Frontal cortex (tissue), 4 donors: ENCODE data around the gene LPCAT1. TPM values are rescaled to one million over a fixed set of nuclear protein-coding genes. Genes with fewer than 3 reads are reported as not detected.
A peak's percentile ranks its signal among the peaks of the same experiment; 100 is the strongest.
"Not testable (repeated sequence)": the region's sequence is repeated elsewhere in the genome, so short reads cannot be mapped to it uniquely, and the experiment has no call there.

Source experiments
- DNase-seq, 2 donors: peaks; one replicate each; pipeline ENCODE4 v3.0.0; 2012; ENCODE audit warnings: low spot score in 2 of 2
- FAIRE-seq: peaks from 2 replicates; lab custom pipeline; 2012; peaks lifted over from hg19 to GRCh38; lab: Jason Lieb, UNC
- total RNA-seq: library from RNA; depleted of rRNA; stranded (reverse); fragments of >200 nt; gene quantifications from one replicate; pipeline ENCODE4 v1.2.3, GENCODE V29; 2014
- donor health status: control.
- donor health status: control.
- donor health status: control.

LPCAT1 gene
- total RNA-seq, 1 donor from 2014 or later = 127 TPM

GRCh38 chr5:1511651-1512540, 11.9 kb downstream of the LPCAT1 start:
- FAIRE-seq (no peak), DNase-seq (peak in 1 of 2 donors; percentile 58)

DNA sequence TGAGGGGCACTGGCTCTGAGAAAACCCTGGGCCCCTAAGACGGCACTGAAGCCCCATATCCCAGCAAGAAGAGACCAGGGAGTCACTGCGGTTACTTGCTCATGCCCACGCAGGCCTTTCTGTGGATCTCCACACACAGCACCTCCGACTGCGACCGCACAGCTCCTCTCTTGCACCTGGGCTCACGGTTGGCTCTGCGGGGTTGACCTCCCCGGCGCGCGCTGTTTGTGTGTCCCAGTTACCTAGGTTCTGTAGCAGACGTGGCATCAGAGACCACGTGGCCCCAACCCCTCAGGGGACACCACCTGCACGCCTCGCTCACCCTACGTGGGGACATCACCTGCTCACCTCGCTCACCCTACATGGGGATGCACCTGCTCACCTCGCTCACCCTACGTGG, 12.7 kb downstream of the LPCAT1 start:
- DNase-seq = no peak
- no peak for FAIRE-seq

DNA sequence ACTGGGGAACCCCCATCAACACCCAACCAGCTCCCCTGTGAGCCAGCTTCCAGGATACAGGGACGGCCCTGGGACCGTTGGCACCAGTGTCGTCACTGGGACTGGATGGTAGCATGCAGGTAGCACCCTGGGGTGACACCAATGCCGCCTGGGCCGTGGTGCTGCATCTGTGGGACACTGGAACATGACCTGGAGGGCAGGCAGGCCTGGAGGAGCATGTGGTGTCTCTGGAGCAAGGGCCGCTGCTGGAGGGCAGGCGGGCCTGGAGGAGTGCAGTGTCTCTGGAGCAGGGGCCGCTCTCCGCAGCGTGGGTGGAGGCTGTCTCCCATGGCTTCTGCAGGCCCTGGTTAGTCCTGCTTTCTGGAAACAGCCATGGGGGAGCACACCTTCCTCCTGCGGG, 13.1 kb downstream of the LPCAT1 start:
- FAIRE-seq (no peak), DNase-seq (no peak)

DNA sequence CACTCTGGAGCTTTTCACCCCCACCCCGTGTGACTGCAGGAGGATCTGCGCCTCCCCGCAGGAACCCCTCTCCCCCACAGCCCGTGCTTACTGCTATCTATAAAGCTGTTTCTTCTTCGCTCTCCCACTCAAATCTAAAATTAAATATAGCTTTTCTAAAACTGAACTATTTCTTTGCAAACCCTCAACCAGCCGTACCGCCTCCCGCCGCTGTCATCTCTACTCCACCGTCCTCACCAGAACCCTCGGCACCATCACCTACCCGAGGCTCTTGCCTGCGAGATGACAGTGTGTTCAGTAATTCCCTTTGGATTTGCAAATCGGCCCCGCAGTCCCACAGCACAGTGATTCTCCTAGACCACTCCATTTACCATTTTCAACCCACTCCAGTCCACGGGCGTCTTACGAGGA, 13.6 kb downstream of the LPCAT1 start:
- no peak for FAIRE-seq

GRCh38 chr5:1509346-1510085, 14.2 kb downstream of the LPCAT1 start:
- FAIRE-seq (no peak), DNase-seq (no peak)

More for the DNA sequence above, 13.6 kb downstream of the LPCAT1 start:
- DNase-seq = peak in 1 of 2 donors; percentile 50

DNA sequence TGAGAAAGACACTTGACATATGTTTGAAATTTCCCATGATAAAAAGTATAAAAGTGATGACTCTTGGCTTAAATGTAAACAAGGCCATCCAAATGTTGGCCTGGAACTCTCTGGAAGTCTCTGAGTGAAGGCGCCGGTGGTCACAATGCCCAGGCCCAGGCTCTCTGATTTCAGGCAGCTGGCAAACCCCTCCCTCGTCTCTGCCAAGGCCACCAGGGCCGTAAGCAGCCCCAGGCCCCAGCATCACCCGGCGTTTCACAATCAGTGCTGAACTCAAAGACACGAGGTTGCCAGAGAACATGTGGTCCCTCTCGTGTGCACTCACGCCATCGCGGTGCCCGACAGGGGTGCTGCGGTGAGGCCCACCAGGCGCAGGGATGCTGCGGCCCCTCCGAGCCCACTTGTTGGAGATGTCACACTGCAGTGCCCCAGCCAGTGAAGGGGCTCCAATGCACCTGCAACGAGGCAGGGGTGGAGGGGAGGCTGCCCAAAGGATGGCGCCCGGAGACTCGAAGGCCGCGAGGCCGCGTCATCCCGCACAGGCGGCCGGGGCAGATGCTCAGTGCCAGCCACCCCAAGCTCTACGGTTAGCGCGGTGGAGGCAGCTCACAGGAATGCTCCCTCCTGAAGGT, 15.0 kb downstream of the LPCAT1 start:
- DNase-seq (no peak), FAIRE-seq (no peak)

DNA sequence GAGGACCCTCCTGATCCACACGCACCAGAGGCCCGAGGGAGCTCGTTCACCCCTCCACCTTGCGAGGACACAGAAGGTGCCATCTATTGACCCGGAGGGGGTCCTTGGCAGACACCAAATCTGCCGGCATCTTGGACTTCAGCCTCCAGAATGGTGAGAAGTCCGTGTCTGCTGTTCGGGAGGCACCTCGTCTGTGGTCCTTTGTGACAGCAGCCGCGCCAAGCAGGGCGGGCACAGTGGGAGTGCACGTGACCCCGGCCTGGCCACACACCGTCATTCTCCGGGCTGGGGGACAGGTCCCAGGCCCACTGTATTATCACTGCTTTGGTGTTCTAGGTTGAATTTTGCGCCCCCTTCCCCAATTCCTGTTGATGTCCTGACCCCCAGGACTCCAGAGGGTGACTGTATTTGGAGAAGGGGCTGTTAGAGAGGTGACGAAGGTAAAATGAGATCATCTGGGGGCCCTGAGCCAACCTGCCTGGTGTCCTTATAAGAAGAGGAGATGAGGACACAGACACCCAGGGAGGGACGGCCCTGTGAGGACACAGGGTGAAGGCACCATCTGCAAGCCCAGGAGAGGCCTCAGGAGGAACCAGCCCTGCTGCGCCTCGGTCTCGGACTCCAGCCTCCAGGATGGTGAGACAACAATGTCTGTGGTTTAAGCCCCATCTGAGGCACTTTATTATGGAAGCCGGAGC, 15.7 kb downstream of the LPCAT1 start:
- DNase-seq (no peak), FAIRE-seq (no peak)

DNA sequence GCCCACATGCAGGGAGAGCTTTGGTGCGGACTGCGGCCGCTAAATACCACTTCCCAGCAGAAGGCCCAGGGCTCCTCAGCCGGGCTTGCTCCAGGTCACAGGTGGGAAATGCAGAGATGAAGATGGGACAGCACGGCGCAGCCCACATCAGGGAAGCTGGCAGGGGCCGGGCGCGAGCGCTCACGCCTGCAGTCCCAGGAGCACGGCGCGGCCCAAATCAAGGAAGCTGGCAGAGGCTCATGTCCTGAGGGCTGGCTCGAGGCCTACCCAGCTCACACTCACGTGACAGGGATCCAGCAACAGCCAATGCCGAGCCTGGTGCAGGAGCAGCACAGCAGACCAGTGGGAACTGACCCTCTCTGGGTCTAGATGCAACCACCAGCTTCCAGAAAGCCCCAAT, 16.3 kb downstream of the LPCAT1 start:
- DNase-seq = no peak
- FAIRE-seq = no peak

GRCh38 chr5:1507014-1507375, 16.8 kb downstream of the LPCAT1 start:
- DNase-seq = no peak
- no peak for FAIRE-seq

DNA sequence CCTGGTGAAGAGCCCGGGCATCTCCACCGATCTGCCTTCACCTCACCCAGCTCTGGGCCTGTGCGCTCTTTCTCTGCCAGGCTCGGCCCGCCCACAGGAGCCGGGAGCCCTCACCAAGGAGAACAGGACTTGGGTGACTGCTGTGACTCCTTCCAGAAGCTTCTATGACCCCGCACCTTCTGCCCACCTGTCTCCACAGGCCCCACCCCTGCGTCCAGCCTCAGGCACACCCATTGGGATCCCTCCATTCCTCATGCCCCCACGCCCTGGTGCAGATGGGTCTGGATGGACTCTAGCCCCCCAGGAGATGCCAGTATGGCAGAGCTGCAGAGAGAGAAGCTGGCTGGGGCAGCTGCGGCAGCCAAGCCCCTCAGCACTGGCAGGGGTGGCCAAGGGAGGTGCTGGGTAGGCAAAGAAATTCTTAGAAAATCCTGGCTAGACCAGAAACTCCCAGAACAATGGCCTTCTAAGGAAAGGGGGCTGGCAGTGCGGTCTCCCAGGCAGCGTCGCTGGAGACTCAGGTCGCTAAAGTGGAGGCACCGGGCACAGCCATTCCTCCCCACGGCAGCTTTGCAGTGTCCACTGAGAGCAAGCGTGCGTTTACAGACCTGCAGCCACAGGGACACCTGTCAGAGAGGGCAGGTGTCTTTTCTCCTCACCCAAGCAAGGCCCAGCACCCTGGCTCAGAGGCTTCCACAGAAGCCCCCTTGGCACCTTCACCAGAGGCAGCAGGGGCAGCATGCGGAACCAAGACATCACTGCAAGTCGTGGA, 17.3 kb downstream of the LPCAT1 start:
- DNase-seq (no peak), FAIRE-seq (no peak)

- FAIRE-seq (no peak), DNase-seq (no peak)
These were observed 18.1 kb downstream of the LPCAT1 start for GRCh38 chr5:1505506-1506241.

DNA sequence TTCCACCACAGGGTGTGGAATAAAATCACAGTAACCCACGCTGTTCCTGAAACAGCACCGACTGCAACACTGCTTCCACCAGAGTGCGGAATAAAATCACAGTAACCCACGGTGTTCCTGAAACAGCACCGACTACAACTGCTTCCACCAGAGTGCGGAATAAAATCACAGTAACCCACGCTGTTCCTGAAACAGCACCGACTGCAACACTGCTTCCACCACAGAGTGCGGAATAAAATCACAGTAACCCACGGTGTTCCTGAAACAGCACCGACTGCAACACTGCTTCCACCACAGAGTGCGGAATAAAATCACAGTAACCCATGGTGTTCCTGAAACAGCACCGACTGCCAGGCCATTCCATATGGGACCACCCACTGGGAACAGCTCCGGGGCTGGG, 18.7 kb downstream of the LPCAT1 start:
- not testable (repeated sequence) for DNase-seq

DNA sequence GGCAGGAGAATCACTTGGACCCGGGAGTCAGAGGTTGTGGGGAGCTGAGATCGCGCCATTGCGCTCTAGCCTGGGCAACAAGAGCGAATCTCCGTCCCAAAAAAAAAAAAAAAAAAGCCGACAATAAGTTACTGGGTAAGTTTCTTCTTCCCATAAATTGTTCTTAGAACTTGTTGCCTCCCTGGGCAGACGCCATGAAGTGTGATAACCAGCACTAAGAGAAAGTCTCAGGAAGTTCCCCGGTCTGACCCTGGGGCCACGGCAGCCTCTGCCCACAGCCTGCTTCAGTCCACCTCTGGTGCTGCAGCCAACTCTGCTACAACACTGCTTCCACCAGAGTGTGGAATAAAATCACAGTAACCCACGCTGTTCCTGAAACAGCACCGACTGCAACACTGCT, 19.1 kb downstream of the LPCAT1 start:
- DNase-seq = no peak

More for the DNA sequence above, 18.7 kb downstream of the LPCAT1 start:
- not testable (repeated sequence) for FAIRE-seq

DNA sequence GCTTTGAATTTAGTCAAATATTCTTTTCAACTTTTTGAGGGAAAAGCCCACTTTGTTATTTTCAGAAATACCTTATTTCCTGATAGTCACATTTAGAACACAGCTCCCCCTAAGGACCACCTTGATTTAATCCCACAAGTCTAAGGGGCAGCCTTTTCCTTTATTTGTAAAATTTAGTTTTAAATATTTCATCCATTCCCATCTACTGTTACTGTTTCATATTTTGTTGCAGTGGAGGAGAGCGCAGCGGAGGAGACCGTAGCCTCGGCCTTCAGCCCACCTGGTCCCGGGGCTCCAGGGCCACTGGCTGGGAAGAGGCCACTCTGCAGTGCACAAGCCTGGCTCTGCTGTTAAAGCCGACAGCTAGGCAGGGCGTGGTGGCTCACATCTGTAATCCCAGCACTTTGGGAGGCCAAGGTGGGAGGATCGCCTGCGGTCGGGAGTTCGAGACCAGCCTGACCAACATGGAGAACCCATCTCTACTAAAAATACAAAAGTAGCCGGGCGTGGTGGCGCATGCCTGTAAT, 19.6 kb downstream of the LPCAT1 start:
- DNase-seq (no peak), FAIRE-seq (no peak)

More for the DNA sequence above, 19.1 kb downstream of the LPCAT1 start:
- FAIRE-seq = no peak

- no peak for DNase-seq
- no peak for FAIRE-seq
These were observed 20.3 kb downstream of the LPCAT1 start for GRCh38 chr5:1503241-1504068.

- FAIRE-seq (no peak), DNase-seq (no peak)
These were observed 21.0 kb downstream of the LPCAT1 start for GRCh38 chr5:1502737-1503120.

DNA sequence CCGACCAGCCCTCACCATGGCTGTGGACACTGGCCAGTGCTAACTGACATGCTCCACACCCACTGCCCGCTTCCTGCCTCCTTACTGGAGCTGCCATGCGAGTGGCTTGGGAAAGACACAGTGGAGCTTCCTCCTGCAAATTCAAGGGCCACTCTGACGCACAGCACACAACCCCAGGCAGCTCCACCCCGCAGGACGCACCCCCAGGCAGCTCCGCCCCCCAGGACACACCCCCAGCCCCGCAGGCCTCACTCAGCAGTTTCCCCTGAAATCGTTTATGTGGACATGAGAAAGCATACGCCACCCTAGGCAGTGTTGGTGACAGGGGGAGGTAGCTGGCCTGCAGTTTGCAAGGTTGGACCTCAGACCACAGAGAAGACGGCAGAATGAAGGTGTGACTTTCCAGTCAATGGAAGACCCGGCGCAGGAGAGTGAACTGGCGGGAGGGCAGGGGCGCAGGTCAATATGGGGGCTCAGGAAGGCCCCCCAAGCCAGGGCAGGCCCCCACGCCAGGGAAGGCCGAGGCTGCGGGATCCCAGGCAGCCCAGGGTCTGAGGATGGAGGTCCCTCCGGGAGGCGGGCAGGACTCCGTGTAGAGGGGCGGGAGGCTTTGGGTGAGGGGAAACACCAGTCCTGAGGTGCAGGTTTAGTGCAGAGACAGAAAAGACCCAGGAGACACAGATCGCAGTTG, 21.6 kb downstream of the LPCAT1 start:
- FAIRE-seq (no peak), DNase-seq (no peak)
